GM10266 (cell line): ENCODE measurements around the gene ANP32E.

ENCODE experiments used
- DNase-seq: peaks from one replicate; pipeline ENCODE4 v3.0.0; 2012; ENCODE audit errors: extremely low spot score
- CTCF ChIP-seq: IDR thresholded peaks from 2 replicates; pipeline ENCODE4 v1.5.1; 2012; ENCODE audit warnings: mild to moderate bottlenecking, low read depth; ENCODE audit not compliant: control insufficient read depth, insufficient read depth; ENCODE audit errors: missing control alignments

Gene ANP32E

DNA sequence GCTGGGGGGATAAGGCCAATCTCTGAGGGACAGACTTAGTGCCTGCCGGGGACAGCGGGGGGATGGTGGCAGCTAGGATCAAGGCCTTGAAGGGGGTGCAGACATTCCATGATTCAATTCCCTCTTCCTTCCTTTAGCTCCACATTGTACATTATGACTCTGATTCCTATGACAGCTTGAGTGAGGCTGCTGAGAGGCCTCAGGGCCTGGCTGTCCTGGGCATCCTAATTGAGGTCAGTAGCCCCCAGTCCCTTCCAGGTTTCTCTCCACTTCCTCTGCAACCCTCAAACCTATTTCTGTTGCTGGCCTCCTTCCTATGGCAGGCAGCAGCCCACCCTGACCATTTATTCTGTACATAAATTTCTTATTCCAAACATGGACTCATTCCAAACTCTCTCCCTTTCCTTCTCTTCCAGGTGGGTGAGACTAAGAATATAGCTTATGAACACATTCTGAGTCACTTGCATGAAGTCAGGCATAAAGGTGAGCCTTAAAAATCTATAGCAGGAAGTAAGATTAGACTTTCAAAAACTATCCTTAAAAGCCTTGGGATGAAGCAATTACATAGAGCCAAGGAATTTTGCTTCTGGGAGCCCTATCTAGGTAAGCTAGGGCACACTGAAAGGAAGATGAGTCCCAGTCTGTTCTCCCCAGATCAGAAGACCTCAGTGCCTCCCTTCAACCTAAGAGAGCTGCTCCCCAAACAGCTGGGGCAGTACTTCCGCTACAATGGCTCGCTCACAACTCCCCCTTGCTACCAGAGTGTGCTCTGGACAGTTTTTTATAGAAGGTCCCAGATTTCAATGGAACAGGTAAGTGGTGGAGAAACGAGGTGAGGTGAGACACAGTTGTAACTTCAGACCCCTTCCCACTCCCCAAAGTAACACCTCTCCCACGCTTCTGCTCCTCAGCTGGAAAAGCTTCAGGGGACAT, 26.7 kb upstream of the ANP32E start:
- no peak for TF ChIP-seq CTCF
- no peak for DNase-seq

GRCh38 chr1:150261367-150261766, 25.5 kb upstream of the ANP32E start:
- TF ChIP-seq CTCF = no peak

DNA sequence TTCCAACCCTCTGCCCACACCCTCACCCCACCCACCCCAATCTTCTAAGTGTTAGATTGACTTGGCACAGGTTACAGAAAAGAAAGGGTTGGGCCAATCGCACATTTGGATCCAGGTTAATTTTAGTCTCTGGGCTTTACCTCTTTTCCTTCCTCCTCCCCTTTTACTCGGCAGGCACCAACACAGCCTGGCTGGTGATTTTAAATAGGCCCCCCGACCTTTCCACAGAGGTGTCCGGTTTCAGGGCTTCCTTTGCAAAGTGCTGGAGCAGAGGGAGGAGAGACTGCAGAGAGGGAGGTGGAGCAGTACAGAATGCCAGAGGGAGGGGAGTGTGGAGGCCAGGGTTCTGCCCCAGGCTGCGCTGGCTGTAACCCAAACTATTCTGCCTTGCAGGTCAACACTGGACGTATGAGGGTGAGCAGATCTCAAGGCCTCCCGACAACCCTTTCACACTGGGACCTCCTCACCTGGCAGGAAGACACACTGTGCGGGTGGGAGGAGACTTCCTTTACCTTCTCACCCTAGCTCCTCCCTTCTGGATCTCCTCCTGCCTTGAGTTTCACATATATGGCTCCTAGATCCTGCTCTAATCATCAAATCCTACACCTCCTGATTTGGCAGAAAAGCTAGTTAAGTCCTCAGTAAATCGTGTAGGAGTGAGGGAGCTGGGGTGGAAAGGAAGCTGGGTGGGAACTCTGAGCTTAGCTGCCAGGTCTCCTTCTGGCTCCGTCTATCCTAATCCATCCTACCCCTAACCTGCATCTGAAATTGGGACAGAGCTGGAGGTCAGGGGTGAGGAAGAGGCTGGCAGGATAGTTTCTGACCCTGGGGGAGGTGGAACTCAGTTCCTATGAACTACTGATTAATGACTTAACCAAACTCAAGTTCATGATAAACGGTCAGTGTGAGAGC, 24.1 kb upstream of the ANP32E start:
- TF ChIP-seq CTCF = no peak
- DNase-seq = no peak

More at GRCh38 chr1:150261367-150261766, 25.5 kb upstream of the ANP32E start:
- DNase-seq = no peak

GRCh38 chr1:150259217-150259616, 23.3 kb upstream of the ANP32E start:
- TF ChIP-seq CTCF = no peak
- DNase-seq = no peak

DNA sequence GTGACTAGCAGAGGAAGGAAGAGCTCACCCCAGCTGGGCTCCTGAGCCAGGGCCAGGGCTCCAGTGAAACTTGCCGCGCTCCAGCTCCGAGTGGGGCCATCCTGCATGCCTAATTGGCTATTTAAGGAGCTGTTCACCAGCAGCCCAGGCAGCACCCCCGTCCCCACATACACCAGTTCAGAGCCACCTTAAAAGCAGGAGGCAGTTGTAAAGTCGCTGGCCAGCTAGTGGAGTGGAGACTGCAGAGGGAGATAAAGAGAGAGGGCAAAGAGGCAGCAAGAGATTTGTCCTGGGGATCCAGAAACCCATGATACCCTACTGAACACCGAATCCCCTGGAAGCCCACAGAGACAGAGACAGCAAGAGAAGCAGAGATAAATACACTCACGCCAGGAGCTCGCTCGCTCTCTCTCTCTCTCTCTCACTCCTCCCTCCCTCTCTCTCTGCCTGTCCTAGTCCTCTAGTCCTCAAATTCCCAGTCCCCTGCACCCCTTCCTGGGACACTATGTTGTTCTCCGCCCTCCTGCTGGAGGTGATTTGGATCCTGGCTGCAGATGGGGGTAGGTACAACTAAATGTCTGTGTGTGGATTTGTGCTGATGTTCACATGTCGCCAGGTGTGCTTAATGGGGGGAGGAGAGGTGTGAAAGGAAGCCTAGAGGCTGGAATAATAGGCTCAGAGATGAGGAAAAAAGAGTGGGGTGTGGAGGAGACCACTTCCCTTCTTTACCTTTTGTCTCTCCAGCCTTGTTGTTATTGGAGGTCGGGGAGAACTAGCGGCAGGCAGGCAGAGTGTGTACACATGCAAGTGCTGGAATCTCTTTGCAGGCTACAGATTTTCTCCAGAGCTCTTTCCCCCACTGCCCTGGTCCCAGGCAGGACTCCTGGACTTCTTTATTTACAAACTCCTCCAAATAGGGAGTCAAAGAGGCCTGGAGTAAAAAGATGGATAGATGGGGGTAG, 22.0 kb upstream of the ANP32E start, which contains the start of gene CA14:
Gene CA14 (plus strand): TSS at position 151 of the 962 bp plus-strand sequence. CDS start 355 bp downstream, at position 506.
- no peak for TF ChIP-seq CTCF
- DNase-seq = no peak

GRCh38 chr1:150256554-150257341, 20.8 kb upstream of the ANP32E start:
- TF ChIP-seq CTCF = no peak
- no peak for DNase-seq
